Body of pancreas (tissue), 4 donors: ENCODE data around the gene EPM2AIP1. TPM values are rescaled to one million over a fixed set of nuclear protein-coding genes. Genes with fewer than 3 reads are reported as not detected.

ENCODE experiments used
- ATAC-seq: fragments of 150-250 bp; one replicate; pipeline ENCODE4 v1.9.1; 2016
- DNase-seq, 4 donors: peaks; one replicate each; pipeline ENCODE4 v3.0.0-alpha.2; 2019
- H3K27ac ChIP-seq, 4 donors: fragments of 200-600 bp; sonication (generic); 1 replicate in 3 of 4; 2 replicates in 1 of 4; pipeline versions ENCODE4 v1.5.1 to v1.6.1; 2016 to 2019; ENCODE audit warnings: mild to moderate bottlenecking in 1 of 4, mixed read lengths in 1 of 4, moderate library complexity in 1 of 4
- H3K27me3 ChIP-seq, 2 donors: fragments of 200-600 bp; sonication (generic); one replicate each; pipeline ENCODE4 v1.6.0; 2016; ENCODE audit warnings: mild to moderate bottlenecking in 1 of 2
- H3K36me3 ChIP-seq, 2 donors: fragments of 200-600 bp; sonication (generic); replicated peaks in 1 of 2; 2 replicates each; pipeline ENCODE4 v1.5.1; 2016; ENCODE audit warnings: low read depth in 2 of 2; ENCODE audit not compliant: insufficient read depth in 1 of 2
- H3K4me1 ChIP-seq: fragments of 200-600 bp; sonication (generic); one replicate; pipeline ENCODE4 v1.6.0; 2016
- H3K4me3 ChIP-seq, 2 donors: fragments of 200-600 bp; sonication (generic); 1 replicate in 1 of 2; 2 replicates in 1 of 2; pipeline ENCODE4 v1.5.1; 2016 to 2019
- H3K9me3 ChIP-seq, 3 donors: fragments of 200-600 bp; sonication (generic); 1 replicate in 2 of 3; 2 replicates in 1 of 3; pipeline ENCODE4 v1.5.1; 2016
- POLR2A ChIP-seq, 3 donors: fragments of 450-650 bp; IDR thresholded peaks; one replicate each; pipeline ENCODE4 v1.6.1; 2016; ENCODE audit warnings: antibody characterized with exemption in 3 of 3, mild to moderate bottlenecking in 2 of 3
- WGBS, 2 donors: methylation state at CpG; one replicate each; pipeline ENCODE4 v1.1.5; 2017; 5-methylcytosine and 5-hydroxymethylcytosine counted together
- intact Hi-C: fragments of 100-400 bp; cut with DNase I; formaldehyde crosslinking; loops from one replicate; pipeline ENCODE4 v1.15.1; 2023
- total RNA-seq, 2 donors: library from RNA; depleted of rRNA; stranded (reverse); fragments of >200 nt; gene quantifications; one replicate each; pipeline ENCODE4 v1.1.0, GENCODE V29; 2016
- TF ChIP-seq, protein P1 (sequence below), 7 experiments: fragments of 450-650 bp in 4 of 7; fragments of 200-600 bp in 3 of 7; sonication (generic) in 3 of 7; IDR thresholded peaks; one replicate each; pipeline ENCODE4 v1.5.1; 2016 to 2019; ENCODE audit warnings: antibody characterized with exemption in 7 of 7

The EPM2AIP1 gene
- total RNA-seq, 2 donors from 2014 or later, result 9.1 to 10.9 TPM

DNA sequence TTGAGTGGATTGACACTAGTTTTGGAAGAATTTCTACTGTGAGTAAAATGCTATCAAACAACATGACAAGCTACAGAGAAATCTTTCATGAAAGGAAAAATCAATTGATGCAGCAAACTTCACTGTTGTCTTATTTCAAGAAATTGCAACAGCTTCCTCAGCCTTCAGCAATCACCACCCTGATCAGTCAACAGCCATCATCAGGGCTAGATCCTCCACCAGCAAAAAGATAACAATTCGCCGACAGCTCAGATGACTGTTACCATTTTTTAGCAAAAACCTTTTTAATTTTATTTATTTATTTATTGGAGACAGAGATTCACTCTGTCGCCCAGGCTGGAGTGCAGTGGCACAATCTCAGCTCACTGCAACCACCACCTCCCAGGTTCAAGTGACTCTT lies 44.4 kb upstream of the EPM2AIP1 start:
- no peaks in the 10 kb centered on the region for H3K4me1 ChIP-seq
- no peak overlapping the region for H3K27ac ChIP-seq
- 89 to 92% methylated on average over 3 of the region's 3 CpGs for WGBS, 2 donors
- intact Hi-C loops, result no loop called here
- ATAC-seq (no peak), DNase-seq (no peak)
- TF ChIP-seq, protein P1, sequence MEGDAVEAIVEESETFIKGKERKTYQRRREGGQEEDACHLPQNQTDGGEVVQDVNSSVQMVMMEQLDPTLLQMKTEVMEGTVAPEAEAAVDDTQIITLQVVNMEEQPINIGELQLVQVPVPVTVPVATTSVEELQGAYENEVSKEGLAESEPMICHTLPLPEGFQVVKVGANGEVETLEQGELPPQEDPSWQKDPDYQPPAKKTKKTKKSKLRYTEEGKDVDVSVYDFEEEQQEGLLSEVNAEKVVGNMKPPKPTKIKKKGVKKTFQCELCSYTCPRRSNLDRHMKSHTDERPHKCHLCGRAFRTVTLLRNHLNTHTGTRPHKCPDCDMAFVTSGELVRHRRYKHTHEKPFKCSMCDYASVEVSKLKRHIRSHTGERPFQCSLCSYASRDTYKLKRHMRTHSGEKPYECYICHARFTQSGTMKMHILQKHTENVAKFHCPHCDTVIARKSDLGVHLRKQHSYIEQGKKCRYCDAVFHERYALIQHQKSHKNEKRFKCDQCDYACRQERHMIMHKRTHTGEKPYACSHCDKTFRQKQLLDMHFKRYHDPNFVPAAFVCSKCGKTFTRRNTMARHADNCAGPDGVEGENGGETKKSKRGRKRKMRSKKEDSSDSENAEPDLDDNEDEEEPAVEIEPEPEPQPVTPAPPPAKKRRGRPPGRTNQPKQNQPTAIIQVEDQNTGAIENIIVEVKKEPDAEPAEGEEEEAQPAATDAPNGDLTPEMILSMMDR (IDR thresholded peaks at IDR 0.05), result no peak
- TF ChIP-seq POLR2A (IDR thresholded peaks at IDR 0.05), result no peak
- no peak overlapping the region for H3K4me3 ChIP-seq
- peaks cover 0 to 10% of the 10 kb centered on the region in 2 donors for H3K36me3 ChIP-seq
- peaks cover 0 to 8% (median 0%) of the 10 kb centered on the region in 3 donors for H3K9me3 ChIP-seq
- H3K27me3 ChIP-seq, result no peaks in the 10 kb centered on the region

DNA sequence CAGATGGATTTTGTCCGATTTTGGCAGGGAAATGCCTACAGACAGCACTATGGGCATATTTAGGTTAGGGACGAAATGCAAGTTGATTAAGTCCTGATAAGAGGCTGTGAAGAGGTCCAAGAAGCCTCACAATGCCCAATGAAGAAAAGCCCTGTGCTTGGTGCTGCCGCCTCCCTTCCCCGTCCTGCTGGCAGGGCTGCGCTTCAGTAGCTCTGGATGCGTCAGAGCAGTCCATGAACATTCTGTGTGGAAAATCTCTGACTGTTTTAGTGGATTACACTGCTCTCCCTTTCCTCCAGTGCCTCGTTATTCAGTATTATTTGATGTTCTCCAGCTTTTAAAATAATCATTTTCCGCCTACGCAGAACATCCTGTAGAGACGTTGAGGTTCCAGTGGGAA lies 40.0 kb upstream of the EPM2AIP1 start:
- Histone ChIP-seq H3K27me3 (no peaks in the 10 kb centered on the region), H3K9me3 (peaks cover 0 to 8% (median 0%) of the 10 kb centered on the region in 3 donors), H3K4me1 (no peaks in the 10 kb centered on the region), H3K27ac (peak overlapping the region in 1 of 4 donors; percentile 13), H3K4me3 (no peak overlapping the region), H3K36me3 (peaks cover 0 to 5% of the 10 kb centered on the region in 2 donors)
- TF ChIP-seq, protein P1 (IDR thresholded peaks at IDR 0.05), result no peak
- TF ChIP-seq POLR2A (IDR thresholded peaks at IDR 0.05), result no peak
- intact Hi-C loops, result no loop called here
- 83 to 86% methylated on average over 10 of the region's 10 CpGs for WGBS, 2 donors
- peak in 1 of 4 donors; percentile 30 for DNase-seq
- ATAC-seq, result peak; percentile 58

DNA sequence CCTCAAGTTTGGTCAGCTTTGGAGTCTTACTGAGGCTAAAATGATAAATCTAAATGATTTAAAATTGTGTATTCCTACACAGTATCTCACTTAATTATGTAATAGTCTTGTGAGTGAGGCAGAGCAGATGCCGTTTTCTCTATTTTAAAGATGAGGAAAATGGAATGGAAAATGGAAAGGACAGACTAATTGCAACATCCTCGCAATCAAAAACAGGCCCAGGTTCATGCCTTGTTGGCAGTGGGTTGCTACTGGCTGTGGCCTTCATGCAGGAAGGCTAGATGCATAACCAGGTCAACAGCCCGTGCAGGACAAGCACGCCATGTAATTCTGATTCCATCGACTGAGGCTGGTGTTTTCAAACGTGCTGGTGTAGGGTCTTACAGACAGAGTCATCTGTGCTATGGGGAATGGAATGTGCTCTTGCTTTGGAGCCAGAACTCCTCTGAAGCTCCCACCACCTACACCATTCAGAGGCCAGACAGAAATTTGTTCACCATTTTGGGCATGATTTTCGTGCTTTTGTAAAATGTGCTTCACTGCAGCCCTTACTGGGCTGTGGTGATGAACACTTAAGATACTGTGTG lies 38.3 kb upstream of the EPM2AIP1 start:
- Histone ChIP-seq H3K36me3 (peaks cover 0 to 5% of the 10 kb centered on the region in 2 donors), H3K9me3 (peaks cover 0 to 5% (median 0%) of the 10 kb centered on the region in 3 donors), H3K27ac (no peak overlapping the region), H3K4me1 (no peaks in the 10 kb centered on the region), H3K27me3 (no peaks in the 10 kb centered on the region), H3K4me3 (no peak overlapping the region)
- TF ChIP-seq, protein P1 (IDR thresholded peaks at IDR 0.05), result no peak
- TF ChIP-seq POLR2A (IDR thresholded peaks at IDR 0.05), result no peak
- 76 to 78% methylated on average over 5 to 7 of the region's 7 CpGs for WGBS, 2 donors
- intact Hi-C loops, result no loop called here
- ATAC-seq (peak; percentile 32), DNase-seq (peak in 1 of 4 donors; percentile 27)

DNA sequence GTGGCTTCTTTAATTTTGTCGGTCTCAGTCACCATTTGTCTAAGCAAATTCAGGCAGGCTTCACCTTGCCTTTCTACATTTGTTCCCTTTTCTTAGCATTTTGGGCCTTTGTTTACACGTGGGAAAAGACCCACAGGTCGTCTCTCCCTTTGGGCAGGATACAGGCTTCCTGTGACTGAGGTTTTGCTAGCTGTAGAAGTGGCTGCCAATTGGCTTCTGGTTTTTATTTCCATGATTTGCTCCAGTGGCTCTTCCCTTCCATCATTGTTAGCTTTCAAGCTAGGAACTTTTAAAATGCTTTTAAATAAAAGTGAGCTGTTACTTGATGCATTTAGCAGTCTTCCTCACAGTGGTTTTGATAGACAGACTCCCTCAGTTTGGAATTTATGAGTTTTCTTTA lies 37.7 kb upstream of the EPM2AIP1 start:
- intact Hi-C loops, result no loop called here
- ATAC-seq (no peak), DNase-seq (no peak)
- Histone ChIP-seq H3K36me3 (peaks cover 0 to 5% of the 10 kb centered on the region in 2 donors), H3K27ac (peak overlapping the region in 1 of 4 donors; percentile 22), H3K9me3 (no peaks in the 10 kb centered on the region), H3K4me1 (no peaks in the 10 kb centered on the region), H3K4me3 (no peak overlapping the region), H3K27me3 (no peaks in the 10 kb centered on the region)
- TF ChIP-seq, protein P1 (IDR thresholded peaks at IDR 0.05), result no peak
- no peak for TF ChIP-seq POLR2A (IDR thresholded peaks at IDR 0.05)
- 71 to 72% methylated on average over 3 of the region's 3 CpGs for whole genome bisulfite sequencing, 2 donors
